Neuron (in vitro differentiated cells): ENCODE data around the gene NFKBIB.
"Not testable (repeated sequence)": the region's sequence is repeated elsewhere in the genome, so short reads cannot be mapped to it uniquely, and the experiment has no call there.

Experiments
- H2AFZ ChIP-seq: one replicate; pipeline ENCODE4 v1.6.1; 2013; ENCODE audit warnings: low read depth, mild to moderate bottlenecking, inconsistent platforms, low read length, moderate library complexity
- H3K27me3 ChIP-seq: one replicate; pipeline ENCODE4 v1.6.1; 2013; ENCODE audit warnings: low read length; ENCODE audit not compliant: insufficient read depth
- H3K36me3 ChIP-seq: one replicate; pipeline ENCODE4 v1.6.1; 2013; ENCODE audit warnings: low read length; ENCODE audit not compliant: insufficient read depth
- H3K4me1 ChIP-seq: one replicate; pipeline ENCODE4 v1.6.1; 2013; ENCODE audit warnings: low read length; ENCODE audit not compliant: insufficient read depth
- H3K4me3 ChIP-seq: 2 replicates; pipeline ENCODE4 v1.5.1; 2013; ENCODE audit warnings: mild to moderate bottlenecking, low read length, moderate library complexity
- H3K9me3 ChIP-seq: one replicate; pipeline ENCODE4 v1.6.1; 2013; ENCODE audit warnings: low read length

The NFKBIB gene

GRCh38 chr19:38931521-38931793 is 31.7 kb downstream of the NFKBIB start:
- Histone ChIP-seq H3K27me3 (no peaks in the 10 kb centered on the region), H3K9me3 (peaks cover 4% of the 10 kb centered on the region), H3K4me3 (peak overlapping the region; percentile 90), H2AFZ (no peak overlapping the region), H3K4me1 (peaks cover 11% of the 10 kb centered on the region), H3K36me3 (peaks cover 18% of the 10 kb centered on the region)

- Histone ChIP-seq H3K9me3 (peaks cover 4% of the 10 kb centered on the region), H3K4me3 (no peak overlapping the region), H3K27me3 (no peaks in the 10 kb centered on the region), H2AFZ (no peak overlapping the region), H3K4me1 (peaks cover 11% of the 10 kb centered on the region), H3K36me3 (peaks cover 18% of the 10 kb centered on the region)
Measured at GRCh38 chr19:38932425-38933179, 32.8 kb downstream of the NFKBIB start.

- Histone ChIP-seq H3K4me3 (no peak overlapping the region), H2AFZ (no peak overlapping the region), H3K36me3 (peaks cover 16% of the 10 kb centered on the region), H3K9me3 (peaks cover 4% of the 10 kb centered on the region), H3K4me1 (peaks cover 11% of the 10 kb centered on the region), H3K27me3 (no peaks in the 10 kb centered on the region)
Measured at GRCh38 chr19:38933544-38933943, 33.8 kb downstream of the NFKBIB start.

GRCh38 chr19:38939957-38940356 is 40.2 kb downstream of the NFKBIB start:
- H3K4me3 ChIP-seq = no peak overlapping the region
- H2AFZ ChIP-seq = no peak overlapping the region
- no peaks in the 10 kb centered on the region for H3K4me1 ChIP-seq
- no peaks in the 10 kb centered on the region for H3K36me3 ChIP-seq
- no peaks in the 10 kb centered on the region for H3K27me3 ChIP-seq
- H3K9me3 ChIP-seq = peaks cover under 1% of the 10 kb centered on the region

GRCh38 chr19:38941466-38941865 is 41.7 kb downstream of the NFKBIB start:
- H3K4me3 ChIP-seq, H3K27me3 ChIP-seq, H3K4me1 ChIP-seq, H2AFZ ChIP-seq, H3K9me3 ChIP-seq, H3K36me3 ChIP-seq: not testable (repeated sequence)

- Histone ChIP-seq H3K36me3 (no peaks in the 10 kb centered on the region), H3K9me3 (no peaks in the 10 kb centered on the region), H3K4me1 (no peaks in the 10 kb centered on the region), H3K27me3 (no peaks in the 10 kb centered on the region), H3K4me3 (no peak overlapping the region), H2AFZ (no peak overlapping the region)
Measured at GRCh38 chr19:38941979-38942378, 42.2 kb downstream of the NFKBIB start.

GRCh38 chr19:38942471-38943181 is 42.9 kb downstream of the NFKBIB start:
- Histone ChIP-seq H3K36me3 (no peaks in the 10 kb centered on the region), H3K4me1 (no peaks in the 10 kb centered on the region), H3K27me3 (peaks cover 2% of the 10 kb centered on the region)

GRCh38 chr19:38944981-38945506 is 45.3 kb downstream of the NFKBIB start:
- Histone ChIP-seq H3K27me3 (peaks cover 2% of the 10 kb centered on the region), H3K4me3 (no peak overlapping the region), H3K4me1 (no peaks in the 10 kb centered on the region), H3K9me3 (no peaks in the 10 kb centered on the region), H3K36me3 (no peaks in the 10 kb centered on the region), H2AFZ (no peak overlapping the region)

More at GRCh38 chr19:38942471-38943181, 42.9 kb downstream of the NFKBIB start:
- no peak overlapping the region for H3K4me3 ChIP-seq
- no peak overlapping the region for H2AFZ ChIP-seq
- no peaks in the 10 kb centered on the region for H3K9me3 ChIP-seq

GRCh38 chr19:38945562-38946228 is 45.9 kb downstream of the NFKBIB start:
- H3K9me3 ChIP-seq = no peaks in the 10 kb centered on the region
- H2AFZ ChIP-seq = no peak overlapping the region
- H3K27me3 ChIP-seq = peaks cover 2% of the 10 kb centered on the region
- H3K36me3 ChIP-seq = no peaks in the 10 kb centered on the region
- no peaks in the 10 kb centered on the region for H3K4me1 ChIP-seq
- H3K4me3 ChIP-seq = no peak overlapping the region

- Histone ChIP-seq H3K4me1 (no peaks in the 10 kb centered on the region), H3K4me3 (no peak overlapping the region), H2AFZ (no peak overlapping the region), H3K9me3 (no peaks in the 10 kb centered on the region), H3K27me3 (peaks cover 2% of the 10 kb centered on the region), H3K36me3 (no peaks in the 10 kb centered on the region)
Measured at GRCh38 chr19:38946229-38947010, 46.7 kb downstream of the NFKBIB start.

- H2AFZ ChIP-seq = peak overlapping the region; percentile 57
- H3K27me3 ChIP-seq = peaks cover 2% of the 10 kb centered on the region
- no peaks in the 10 kb centered on the region for H3K36me3 ChIP-seq
- no peaks in the 10 kb centered on the region for H3K4me1 ChIP-seq
- H3K4me3 ChIP-seq = peak overlapping the region; percentile 40
- no peaks in the 10 kb centered on the region for H3K9me3 ChIP-seq
Measured at GRCh38 chr19:38949580-38950367, 50.0 kb downstream of the NFKBIB start.

- Histone ChIP-seq H3K36me3 (no peaks in the 10 kb centered on the region), H3K4me3 (no peak overlapping the region), H3K9me3 (no peaks in the 10 kb centered on the region), H2AFZ (no peak overlapping the region), H3K27me3 (peaks cover 2% of the 10 kb centered on the region), H3K4me1 (no peaks in the 10 kb centered on the region)
Measured at GRCh38 chr19:38951187-38951586, 51.4 kb downstream of the NFKBIB start.
